Liver (tissue), 9 donors: ENCODE measurements around the gene DPYD. TPM values are rescaled to one million over a fixed set of nuclear protein-coding genes. Genes with fewer than 3 reads are reported as not detected.

ENCODE experiments used
- DNase-seq: peaks from one replicate; pipeline ENCODE4 v3.0.0-alpha.2; 2017; ENCODE audit warnings: low spot score
- H3K27ac ChIP-seq, 2 donors: one replicate each; pipeline ENCODE4 v1.7.0; 2013; ENCODE audit warnings: inconsistent platforms in 2 of 2, low read length in 2 of 2, control low read depth in 1 of 2, low read depth in 1 of 2, mild to moderate bottlenecking in 1 of 2
- H3K27me3 ChIP-seq, 4 donors: one replicate each; pipeline versions ENCODE4 v1.6.1 to v1.7.0; 2013; ENCODE audit warnings: low read length in 3 of 4, inconsistent platforms in 1 of 4, mild to moderate bottlenecking in 1 of 4, moderate library complexity in 1 of 4; ENCODE audit not compliant: control insufficient read depth in 4 of 4, insufficient read depth in 4 of 4
- H3K36me3 ChIP-seq, 4 donors: one replicate each; pipeline versions ENCODE4 v1.6.1 to v1.7.0; 2013; ENCODE audit warnings: low read length in 3 of 4, mild to moderate bottlenecking in 3 of 4, low read depth in 1 of 4, moderate library complexity in 1 of 4; ENCODE audit not compliant: control insufficient read depth in 4 of 4, insufficient read depth in 3 of 4
- H3K4me1 ChIP-seq, 4 donors: one replicate each; pipeline versions ENCODE4 v1.6.1 to v1.7.0; 2013; ENCODE audit warnings: low read length in 3 of 4, mild to moderate bottlenecking in 3 of 4, moderate library complexity in 1 of 4; ENCODE audit not compliant: control insufficient read depth in 4 of 4, insufficient read depth in 4 of 4
- H3K4me3 ChIP-seq, 3 donors: one replicate each; pipeline versions ENCODE4 v1.6.1 to v1.7.0; 2013; ENCODE audit warnings: low read length in 3 of 3, control low read depth in 1 of 3, low read depth in 1 of 3, mild to moderate bottlenecking in 1 of 3
- H3K9ac ChIP-seq, 2 donors: one replicate each; pipeline ENCODE4 v1.7.0; 2013; ENCODE audit warnings: low read length in 2 of 2, mild to moderate bottlenecking in 2 of 2, moderate library complexity in 2 of 2, control low read depth in 1 of 2, low read depth in 1 of 2
- H3K9me3 ChIP-seq, 4 donors: one replicate each; pipeline versions ENCODE4 v1.6.1 to v1.7.0; 2013; ENCODE audit warnings: low read length in 3 of 4; ENCODE audit not compliant: control insufficient read depth in 4 of 4
- ATF3 ChIP-seq: IDR thresholded peaks from 2 replicates; pipeline ENCODE4 v1.6.1; 2016; ENCODE audit warnings: antibody characterized with exemption
- FOXA1 ChIP-seq: IDR thresholded peaks from 2 replicates; pipeline ENCODE4 v1.6.1; 2016; ENCODE audit warnings: antibody characterized with exemption
- FOXA2 ChIP-seq: IDR thresholded peaks from 2 replicates; pipeline ENCODE4 v1.6.1; 2016; ENCODE audit warnings: antibody characterized with exemption
- GABPA ChIP-seq, 2 donors: IDR thresholded peaks in 1 of 2; conservative IDR thresholded peaks in 1 of 2; 2 replicates each; pipeline ENCODE4 v1.6.1; 2016; ENCODE audit warnings: antibody characterized with exemption in 2 of 2, mild to moderate bottlenecking in 1 of 2, moderate library complexity in 1 of 2
- HNF4G ChIP-seq: IDR thresholded peaks from 2 replicates; pipeline ENCODE4 v1.6.1; 2016; ENCODE audit warnings: antibody characterized with exemption
- JUND ChIP-seq, 2 donors: IDR thresholded peaks; 2 replicates each; pipeline ENCODE4 v1.6.1; 2016; ENCODE audit warnings: antibody characterized with exemption in 2 of 2
- RAD21 ChIP-seq, 2 donors: IDR thresholded peaks; 2 replicates each; pipeline ENCODE4 v1.6.1; 2016; ENCODE audit warnings: antibody characterized with exemption in 2 of 2, mild to moderate bottlenecking in 2 of 2
- REST ChIP-seq: IDR thresholded peaks from 2 replicates; pipeline ENCODE4 v1.6.1; 2016; ENCODE audit warnings: antibody characterized with exemption, mild to moderate bottlenecking
- TAF1 ChIP-seq: conservative IDR thresholded peaks from 2 replicates; pipeline ENCODE4 v1.6.1; 2016; ENCODE audit warnings: antibody characterized with exemption, mild to moderate bottlenecking
- ZBTB33 ChIP-seq: IDR thresholded peaks from 2 replicates; pipeline ENCODE4 v1.6.1; 2016; ENCODE audit warnings: antibody characterized with exemption
- WGBS: extraction: QIAGEN DNeasy Blood & Tissue Kit; methylation state at CpG from one replicate; pipeline ENCODE4 v1.1.7; 2013; 5-methylcytosine and 5-hydroxymethylcytosine counted together
- polyA plus RNA-seq, 2 donors: library from polyadenylated mRNA; stranded (reverse) in 1 of 2; unstranded in 1 of 2; fragments of 200-250 nt in 1 of 2; fragments of >200 nt in 1 of 2; fragmentation: Nextera tagmentation in 1 of 2; extraction: Ambion mirVana in 1 of 2; gene quantifications; one replicate each; pipeline versions ENCODE4 v1.2.1 to v1.2.3, GENCODE V29; 2013 to 2015
- total RNA-seq, 2 donors: library from RNA; depleted of rRNA; stranded (reverse); fragments of >200 nt; gene quantifications; one replicate each; pipeline ENCODE4 v1.2.3, GENCODE V29; 2014
- TF ChIP-seq, protein P1 (sequence below): IDR thresholded peaks from 2 replicates; pipeline ENCODE4 v1.6.1; 2016; ENCODE audit warnings: antibody characterized with exemption
- TF ChIP-seq, protein P2 (sequence below): fragments of 150-350 bp; IDR thresholded peaks from 2 replicates; pipeline ENCODE4 v1.5.1; 2017; ENCODE audit warnings: improper control_type of control experiment, low read depth, low read length; ENCODE audit not compliant: missing input control
- donor health status: healthy.
- donor health status: healthy.
- donor health status: healthy.
- donor health status: healthy.
- donor health status: healthy.

Gene DPYD
- total and polyA plus RNA-seq, 4 donors: 16.2 to 142 (median 47.0) TPM

DNA sequence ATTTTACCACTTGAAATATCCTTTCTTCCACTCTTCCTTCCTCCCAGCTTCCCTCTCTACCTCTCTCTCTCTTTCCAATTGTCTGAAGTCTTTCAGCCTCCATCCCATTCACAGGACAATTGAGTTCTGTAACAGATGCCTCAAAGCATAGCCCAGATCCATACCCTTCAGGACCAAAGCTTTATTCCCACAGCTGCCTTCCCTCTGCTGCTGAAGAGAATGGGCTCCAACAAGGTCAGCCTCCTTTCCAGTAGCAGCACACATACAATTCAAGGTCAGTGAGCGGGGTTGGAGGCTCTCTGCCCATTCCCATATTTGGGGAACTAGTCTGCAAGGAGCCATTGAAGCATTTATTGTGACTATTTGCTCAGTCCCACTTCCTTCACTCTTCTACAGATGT, 179.9 kb downstream of the DPYD start:
- H3K9me3 ChIP-seq: no peaks in the 10 kb centered on the region
- WGBS: 98% methylated on average over 1 of the region's 1 CpG

More for the DNA sequence above, 179.9 kb downstream of the DPYD start:
- DNase-seq: no peak
- Histone ChIP-seq H3K4me3 (no peak overlapping the region), H3K4me1 (no peaks in the 10 kb centered on the region), H3K27me3 (no peaks in the 10 kb centered on the region), H3K27ac (no peak overlapping the region), H3K36me3 (peaks cover 0 to 8% (median 0%) of the 10 kb centered on the region in 4 donors), H3K9ac (no peak overlapping the region)
- TF ChIP-seq HNF4G (no peak), FOXA2 (no peak), TAF1 (no peak), ATF3 (no peak), JUND (IDR thresholded peaks at IDR 0.05) (no peak), GABPA (IDR thresholded peaks at IDR 0.05 in 1 of 2, conservative IDR thresholded peaks at IDR 0.05 in 1 of 2) (no peak), ZBTB33 (no peak), RAD21 (IDR thresholded peaks at IDR 0.05) (no peak), REST (no peak), FOXA1 (no peak)
- TF ChIP-seq, protein P1, sequence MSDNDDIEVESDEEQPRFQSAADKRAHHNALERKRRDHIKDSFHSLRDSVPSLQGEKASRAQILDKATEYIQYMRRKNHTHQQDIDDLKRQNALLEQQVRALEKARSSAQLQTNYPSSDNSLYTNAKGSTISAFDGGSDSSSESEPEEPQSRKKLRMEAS: no peak
- TF ChIP-seq, protein P2, sequence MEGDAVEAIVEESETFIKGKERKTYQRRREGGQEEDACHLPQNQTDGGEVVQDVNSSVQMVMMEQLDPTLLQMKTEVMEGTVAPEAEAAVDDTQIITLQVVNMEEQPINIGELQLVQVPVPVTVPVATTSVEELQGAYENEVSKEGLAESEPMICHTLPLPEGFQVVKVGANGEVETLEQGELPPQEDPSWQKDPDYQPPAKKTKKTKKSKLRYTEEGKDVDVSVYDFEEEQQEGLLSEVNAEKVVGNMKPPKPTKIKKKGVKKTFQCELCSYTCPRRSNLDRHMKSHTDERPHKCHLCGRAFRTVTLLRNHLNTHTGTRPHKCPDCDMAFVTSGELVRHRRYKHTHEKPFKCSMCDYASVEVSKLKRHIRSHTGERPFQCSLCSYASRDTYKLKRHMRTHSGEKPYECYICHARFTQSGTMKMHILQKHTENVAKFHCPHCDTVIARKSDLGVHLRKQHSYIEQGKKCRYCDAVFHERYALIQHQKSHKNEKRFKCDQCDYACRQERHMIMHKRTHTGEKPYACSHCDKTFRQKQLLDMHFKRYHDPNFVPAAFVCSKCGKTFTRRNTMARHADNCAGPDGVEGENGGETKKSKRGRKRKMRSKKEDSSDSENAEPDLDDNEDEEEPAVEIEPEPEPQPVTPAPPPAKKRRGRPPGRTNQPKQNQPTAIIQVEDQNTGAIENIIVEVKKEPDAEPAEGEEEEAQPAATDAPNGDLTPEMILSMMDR: no peak
